HS-27A (cell line): ENCODE data around the gene HDAC4.

Experiments
- DNase-seq: peaks from one replicate; pipeline ENCODE4 v3.0.0-alpha.2; 2012; ENCODE audit warnings: low read depth, missing footprints

The HDAC4 gene

GRCh38 chr2:239105234-239105633, 295.6 kb downstream of the HDAC4 start:
- no peak for DNase-seq

- no peak for DNase-seq
Observed at GRCh38 chr2:239104800-239105199, 296.0 kb downstream of the HDAC4 start.

GRCh38 chr2:239103125-239104098, 297.4 kb downstream of the HDAC4 start:
- DNase-seq: no peak

- DNase-seq: no peak
Observed at GRCh38 chr2:239102266-239102665, 298.6 kb downstream of the HDAC4 start.

- no peak for DNase-seq
Observed at GRCh38 chr2:239101807-239102206, 299.0 kb downstream of the HDAC4 start.

GRCh38 chr2:239101071-239101470, 299.7 kb downstream of the HDAC4 start:
- no peak for DNase-seq

- DNase-seq: no peak
Observed at GRCh38 chr2:239099474-239099873, 301.3 kb downstream of the HDAC4 start.

- no peak for DNase-seq
Observed at GRCh38 chr2:239098288-239098970, 302.4 kb downstream of the HDAC4 start.

GRCh38 chr2:239097428-239097696, 303.5 kb downstream of the HDAC4 start:
- DNase-seq: no peak

GRCh38 chr2:239096676-239097427, 304.0 kb downstream of the HDAC4 start:
- DNase-seq: no peak

- DNase-seq: no peak
Observed at GRCh38 chr2:239095460-239096081, 305.2 kb downstream of the HDAC4 start.

- DNase-seq: no peak
Observed at GRCh38 chr2:239094867-239095266, 306.0 kb downstream of the HDAC4 start.

- DNase-seq: no peak
Observed at GRCh38 chr2:239093952-239094351, 306.9 kb downstream of the HDAC4 start.

GRCh38 chr2:239093542-239093941, 307.3 kb downstream of the HDAC4 start:
- no peak for DNase-seq

- DNase-seq: no peak
Observed at GRCh38 chr2:239092571-239093294, 308.1 kb downstream of the HDAC4 start.

- no peak for DNase-seq
Observed at GRCh38 chr2:239089884-239090283, 310.9 kb downstream of the HDAC4 start.

- DNase-seq: no peak
Observed at GRCh38 chr2:239087046-239087710, 313.6 kb downstream of the HDAC4 start.

- no peak for DNase-seq
Observed at GRCh38 chr2:239086325-239087020, 314.3 kb downstream of the HDAC4 start.

GRCh38 chr2:239085201-239085992, 315.4 kb downstream of the HDAC4 start:
- DNase-seq: no peak

- DNase-seq: no peak
Observed at GRCh38 chr2:239084007-239084406, 316.8 kb downstream of the HDAC4 start.
